ELR (cell line): Measurements from ENCODE around the gene CEACAM16.

Source experiments
- DNase-seq: peaks from one replicate; pipeline ENCODE4 v3.0.0-alpha.2; 2015; ENCODE audit warnings: low read depth

The CEACAM16 gene

GRCh38 chr19:44746616-44746945 lies 47.6 kb downstream of the CEACAM16 start:
- no peak for DNase-seq

GRCh38 chr19:44746946-44747738 lies 48.2 kb downstream of the CEACAM16 start:
- DNase-seq = peak; percentile 95

DNA sequence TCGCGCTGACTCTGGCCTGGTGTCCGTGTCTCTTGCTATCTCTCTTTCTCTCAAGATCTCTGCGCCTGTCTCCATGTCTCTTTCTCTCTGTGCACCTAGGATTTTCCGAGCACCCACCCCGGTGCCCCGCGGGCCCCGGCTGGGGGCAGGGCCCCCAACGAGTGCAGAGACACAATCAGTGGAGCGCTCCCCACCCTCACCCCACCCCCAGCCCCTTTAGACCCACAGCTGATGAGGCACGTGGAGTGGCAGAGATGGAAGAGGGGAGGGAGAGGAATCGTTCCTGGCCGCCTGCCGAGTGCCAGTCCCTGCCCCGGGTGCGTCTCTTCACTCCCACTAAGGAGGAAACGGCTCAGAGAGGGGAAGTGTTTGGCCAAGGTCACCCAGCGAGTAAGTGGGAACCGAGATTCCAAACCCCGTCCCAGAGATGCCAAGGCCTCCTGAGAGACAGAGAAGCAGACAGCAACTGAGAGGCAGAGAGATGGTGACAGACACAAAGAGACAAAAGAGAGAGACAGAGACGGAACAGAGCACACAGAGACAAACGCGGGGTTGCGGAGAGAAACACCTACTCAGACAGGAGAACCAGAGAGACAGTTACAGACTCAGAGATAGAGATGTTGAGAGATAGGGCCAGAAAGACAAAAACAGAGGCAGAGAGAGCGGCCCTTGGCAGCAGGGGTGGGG lies 48.9 kb downstream of the CEACAM16 start:
- peak; percentile 64 for DNase-seq

DNA sequence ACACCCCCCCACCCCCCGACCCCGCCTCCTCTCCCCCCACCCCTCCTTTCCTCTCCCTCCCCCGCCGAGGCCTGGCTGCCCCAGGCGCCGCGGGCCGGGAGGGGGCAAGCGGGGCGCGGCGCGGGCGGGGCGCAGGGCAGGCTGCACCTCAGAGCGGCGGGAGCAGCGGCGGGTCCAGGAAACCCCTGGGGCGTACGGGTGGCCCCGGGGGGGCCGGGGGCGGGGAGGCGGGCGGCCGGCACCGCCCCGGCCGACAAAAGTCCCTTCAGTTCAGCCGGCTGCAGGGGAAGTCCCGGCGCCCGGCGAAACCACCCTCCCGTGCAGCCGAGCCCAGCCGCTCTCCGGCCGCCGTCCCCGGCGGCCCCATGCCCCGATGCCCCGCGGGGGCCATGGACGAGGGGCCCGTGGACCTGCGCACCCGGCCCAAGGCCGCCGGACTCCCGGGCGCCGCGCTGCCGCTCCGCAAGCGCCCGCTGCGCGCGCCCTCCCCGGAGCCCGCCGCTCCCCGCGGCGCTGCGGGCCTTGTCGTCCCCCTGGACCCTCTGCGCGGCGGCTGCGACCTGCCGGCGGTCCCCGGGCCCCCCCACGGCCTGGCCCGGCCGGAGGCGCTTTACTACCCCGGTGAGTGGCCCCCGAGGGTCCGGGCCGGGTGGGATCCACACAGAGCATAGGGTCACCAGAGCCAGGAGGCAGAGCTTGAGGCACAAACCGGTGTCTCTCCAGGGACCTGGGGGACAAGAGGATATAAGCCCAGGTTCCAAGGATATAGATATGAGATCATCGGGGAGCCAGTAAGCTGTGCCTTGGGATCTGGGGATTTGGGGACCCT lies 49.7 kb downstream of the CEACAM16 start, which contains the start of gene BCL3:
TSS of gene BCL3 (plus strand) at position 283 of the 829 bp plus-strand sequence. CDS start at position 366, 83 bp downstream.
- no peak for DNase-seq

DNA sequence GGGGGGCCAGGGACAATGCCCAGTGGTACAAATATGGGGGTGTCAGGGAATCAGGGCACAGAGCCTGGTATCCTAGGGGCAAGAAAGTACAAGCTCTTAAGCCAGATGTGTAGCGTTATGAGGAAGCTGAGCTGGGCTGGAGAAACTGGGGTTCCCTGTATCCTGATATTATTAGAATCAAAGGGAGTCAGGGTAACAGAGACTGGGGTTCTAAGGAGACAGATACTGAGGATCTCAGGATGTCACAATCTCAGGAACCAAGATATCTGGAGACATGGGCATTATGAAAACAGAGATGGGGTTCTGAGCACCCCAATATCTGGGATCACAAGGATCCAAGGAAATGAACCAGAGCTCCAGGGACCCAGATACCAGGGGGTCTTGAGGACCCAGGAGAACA lies 50.3 kb downstream of the CEACAM16 start:
- no peak for DNase-seq

DNA sequence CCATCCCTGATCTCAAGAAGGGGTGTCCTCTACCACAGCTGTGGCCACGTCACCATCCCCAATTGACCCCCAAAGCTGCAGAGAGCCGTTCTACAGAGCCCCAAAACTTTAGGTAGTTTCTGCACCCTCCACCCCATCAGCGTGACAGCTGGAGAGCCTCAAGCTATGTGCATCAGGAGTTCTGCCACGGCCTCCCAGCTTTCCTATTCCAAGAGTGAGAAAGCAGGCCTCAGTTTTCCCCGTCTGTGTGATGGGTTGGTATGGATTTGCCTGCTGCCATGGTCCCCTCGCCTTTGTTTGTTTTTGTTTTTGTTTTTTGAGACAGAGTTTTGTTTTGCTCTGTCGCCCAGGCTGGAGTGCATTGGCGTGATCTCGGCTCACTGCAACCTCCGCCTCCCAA lies 51.0 kb downstream of the CEACAM16 start:
- DNase-seq = no peak

- no peak for DNase-seq
These were observed 53.3 kb downstream of the CEACAM16 start for GRCh38 chr19:44752123-44752815.

- peak; percentile 93 for DNase-seq
These were observed 54.1 kb downstream of the CEACAM16 start for GRCh38 chr19:44752816-44753625.

DNA sequence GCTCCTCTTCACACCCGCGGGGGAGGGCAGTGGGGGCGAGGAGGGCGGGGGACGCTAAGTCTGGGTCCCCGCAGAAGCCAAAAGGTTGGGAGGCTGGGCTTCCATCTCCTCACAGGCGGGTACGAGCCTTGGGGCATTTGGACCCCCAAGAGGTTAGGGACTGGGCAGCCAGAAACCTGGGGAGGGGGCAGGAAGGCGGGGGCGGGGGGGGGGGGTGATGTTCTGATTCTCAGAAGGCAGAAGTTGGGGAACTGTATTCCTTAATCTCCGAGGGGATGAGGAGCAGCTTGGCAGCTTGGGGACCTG lies 54.6 kb downstream of the CEACAM16 start:
- no peak for DNase-seq

- DNase-seq = peak; percentile 89
These were observed 55.2 kb downstream of the CEACAM16 start for GRCh38 chr19:44753932-44754749.

DNA sequence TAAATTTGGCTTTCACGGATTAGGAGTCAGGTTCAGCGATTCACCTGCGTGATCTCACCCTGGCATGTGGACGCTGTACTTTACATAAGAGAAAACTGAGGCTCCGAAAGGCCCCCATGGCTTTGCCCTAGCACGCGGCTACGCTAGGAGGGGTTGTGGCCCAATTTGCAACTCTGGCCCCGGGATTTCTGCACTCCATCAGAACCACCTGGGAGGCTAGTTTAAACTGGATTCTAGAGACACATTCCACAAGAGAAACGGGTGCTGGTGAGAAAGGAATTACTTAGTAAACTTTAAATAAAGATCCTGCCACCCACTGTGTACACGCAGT lies 55.8 kb downstream of the CEACAM16 start:
- no peak for DNase-seq

- no peak for DNase-seq
These were observed 56.3 kb downstream of the CEACAM16 start for GRCh38 chr19:44755219-44755618.

DNA sequence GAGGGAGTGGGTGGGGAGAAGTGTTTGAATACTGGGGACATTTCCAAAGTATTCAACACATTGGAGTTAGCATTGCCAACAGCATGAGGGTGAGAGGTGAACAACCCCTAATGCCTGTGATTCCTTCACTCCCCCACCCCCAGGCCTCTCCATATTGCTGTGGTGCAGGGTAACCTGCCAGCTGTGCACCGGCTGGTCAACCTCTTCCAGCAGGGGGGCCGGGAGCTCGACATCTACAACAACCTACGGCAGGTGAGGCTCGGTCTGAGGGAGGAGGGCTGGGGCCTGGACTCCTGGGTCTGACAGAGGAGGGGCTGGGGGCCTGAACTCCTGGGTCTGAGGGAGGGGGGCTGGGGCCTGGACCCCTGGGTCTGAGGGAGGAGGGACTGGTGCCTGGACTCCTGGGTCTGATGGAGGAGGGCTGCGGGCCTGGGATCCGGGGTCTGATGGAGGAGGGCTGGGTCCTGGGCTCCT lies 57.2 kb downstream of the CEACAM16 start:
- no peak for DNase-seq

DNA sequence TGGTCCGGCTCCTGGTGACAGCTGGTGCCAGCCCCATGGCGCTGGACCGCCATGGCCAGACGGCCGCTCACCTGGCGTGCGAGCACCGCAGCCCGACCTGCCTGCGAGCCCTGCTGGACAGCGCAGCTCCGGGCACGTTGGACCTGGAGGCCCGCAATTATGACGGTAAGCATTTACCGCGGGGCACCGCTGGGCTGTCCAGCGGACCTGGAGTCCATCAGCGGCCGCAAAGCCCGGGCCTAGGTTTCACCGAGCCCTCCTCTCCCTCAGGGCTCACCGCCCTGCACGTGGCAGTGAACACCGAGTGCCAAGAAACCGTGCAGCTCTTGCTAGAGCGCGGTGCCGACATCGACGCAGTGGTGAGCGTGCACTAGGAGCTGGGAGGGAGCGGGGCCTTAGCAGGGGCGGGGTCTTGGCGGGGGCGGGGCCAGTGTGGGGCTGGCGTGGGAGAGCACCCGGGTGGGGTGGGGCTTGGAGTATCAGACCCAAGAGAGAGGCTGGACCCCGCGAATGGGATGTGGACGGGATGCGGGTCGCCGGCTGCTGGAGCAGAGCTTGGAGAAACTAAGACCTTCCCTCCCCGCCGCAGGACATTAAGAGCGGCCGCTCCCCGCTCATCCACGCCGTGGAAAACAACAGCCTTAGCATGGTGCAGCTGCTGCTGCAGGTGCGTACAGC lies 58.2 kb downstream of the CEACAM16 start:
- no peak for DNase-seq

DNA sequence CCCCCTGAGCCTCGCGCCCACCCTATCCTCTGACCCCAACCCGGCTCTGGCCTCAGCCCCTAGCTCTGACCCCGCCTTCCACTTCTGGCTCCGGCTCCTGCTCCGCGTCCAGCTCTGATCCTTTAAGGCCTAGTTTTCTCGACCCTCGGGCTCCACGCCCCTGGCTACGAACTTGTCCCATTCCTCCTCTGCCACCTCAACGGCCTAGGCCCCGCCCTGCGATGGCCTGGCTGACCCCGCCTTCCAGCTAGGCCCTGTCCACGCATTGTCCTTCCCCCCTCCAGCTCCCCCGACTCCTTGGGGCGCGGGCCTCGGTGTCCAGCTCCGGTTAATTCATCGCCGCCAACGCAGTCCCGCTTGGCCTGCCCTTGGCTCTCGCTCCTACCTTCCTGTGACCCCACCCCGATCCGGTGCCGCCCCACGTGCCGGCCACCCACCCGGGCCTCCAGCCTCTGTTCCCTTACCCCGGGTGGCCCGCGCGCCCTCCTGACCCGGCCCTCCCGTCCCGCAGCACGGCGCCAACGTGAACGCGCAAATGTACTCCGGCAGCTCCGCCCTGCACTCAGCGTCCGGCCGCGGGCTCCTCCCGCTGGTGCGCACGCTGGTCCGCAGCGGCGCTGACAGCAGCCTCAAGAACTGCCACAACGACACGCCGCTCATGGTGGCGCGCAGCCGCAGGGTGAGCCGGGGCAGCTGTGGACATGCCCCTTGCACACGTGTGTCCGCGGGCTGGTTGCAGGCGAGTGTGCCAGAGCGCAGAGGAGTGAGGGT lies 59.0 kb downstream of the CEACAM16 start:
- peak; percentile 51 for DNase-seq

- no peak for DNase-seq
These were observed 59.6 kb downstream of the CEACAM16 start for GRCh38 chr19:44758596-44758995.

GRCh38 chr19:44759083-44759804 lies 60.3 kb downstream of the CEACAM16 start:
- DNase-seq = no peak
